Peyer's patch (tissue), 4 donors: Measurements from ENCODE around the gene PTP4A2. TPM values are rescaled to one million over a fixed set of nuclear protein-coding genes. Genes with fewer than 3 reads are reported as not detected.

Experiments
- DNase-seq, 3 donors: peaks; one replicate each; pipeline ENCODE4 v3.0.0-alpha.2; 2017 to 2019
- H3K27ac ChIP-seq, 4 donors: fragments of 200-600 bp; sonication (generic); one replicate each; pipeline ENCODE4 v1.5.1; 2016 to 2019
- H3K27me3 ChIP-seq, 2 donors: fragments of 200-600 bp; sonication (generic); one replicate each; pipeline ENCODE4 v1.5.1; 2019
- H3K36me3 ChIP-seq, 3 donors: fragments of 200-600 bp; sonication (generic); one replicate each; pipeline ENCODE4 v1.5.1; 2016 to 2019
- H3K4me1 ChIP-seq, 4 donors: fragments of 200-600 bp; sonication (generic); one replicate each; pipeline ENCODE4 v1.5.1; 2016 to 2019
- H3K4me3 ChIP-seq, 4 donors: fragments of 200-600 bp; sonication (generic); 1 replicate in 3 of 4; 2 replicates in 1 of 4; pipeline ENCODE4 v1.5.1; 2016 to 2019; ENCODE audit warnings: mild to moderate bottlenecking in 1 of 4
- H3K9me3 ChIP-seq, 4 donors: fragments of 200-600 bp; sonication (generic); one replicate each; pipeline ENCODE4 v1.5.1; 2016 to 2019; ENCODE audit warnings: mild to moderate bottlenecking in 1 of 4
- POLR2A ChIP-seq, 2 donors: fragments of 450-650 bp; IDR thresholded peaks; one replicate each; pipeline ENCODE4 v1.5.1; 2017; ENCODE audit warnings: antibody characterized with exemption in 2 of 2, mild to moderate bottlenecking in 2 of 2, moderate library complexity in 2 of 2
- total RNA-seq, 4 donors: library from RNA; depleted of rRNA; stranded (reverse); fragments of >200 nt; gene quantifications; one replicate each; pipeline ENCODE4 v1.1.0, GENCODE V29; 2016
- TF ChIP-seq, protein P1 (sequence below), 6 experiments: fragments of 450-650 bp in 4 of 6; fragments of 200-600 bp in 2 of 6; sonication (generic) in 1 of 6; IDR thresholded peaks; one replicate each; pipeline ENCODE4 v1.5.1; 2017 to 2019; ENCODE audit warnings: antibody characterized with exemption in 6 of 6, mild to moderate bottlenecking in 3 of 6, moderate library complexity in 1 of 6

Gene PTP4A2
- total RNA-seq, 4 donors from 2014 or later: 103 to 165 (median 122) TPM

DNA sequence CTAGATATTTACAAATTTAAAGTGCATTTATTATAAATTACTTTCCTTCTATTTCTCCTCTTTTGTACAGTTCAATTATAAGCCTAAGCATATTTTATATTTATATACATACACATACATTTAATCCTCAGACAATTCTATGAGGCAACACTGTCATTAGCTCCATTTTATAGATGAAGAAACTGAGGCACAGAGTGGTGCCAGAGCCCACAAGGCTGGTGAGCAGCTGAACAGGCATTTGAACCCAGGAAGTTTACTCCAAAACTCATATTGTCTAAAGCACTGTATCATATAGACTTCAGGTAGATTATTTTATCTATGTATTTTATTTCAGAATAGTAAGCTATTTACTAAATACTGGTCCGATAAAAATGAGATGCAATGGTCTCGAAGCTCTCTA lies 52.3 kb downstream of the PTP4A2 start:
- Histone ChIP-seq H3K4me1 (peaks cover 0 to 7% (median 0%) of the 10 kb centered on the region in 4 donors), H3K27ac (no peak overlapping the region), H3K36me3 (no peaks in the 10 kb centered on the region), H3K9me3 (no peaks in the 10 kb centered on the region), H3K4me3 (no peak overlapping the region), H3K27me3 (no peaks in the 10 kb centered on the region)
- DNase-seq: no peak
- no peak for TF ChIP-seq POLR2A (IDR thresholded peaks at IDR 0.05)
- TF ChIP-seq, protein P1, sequence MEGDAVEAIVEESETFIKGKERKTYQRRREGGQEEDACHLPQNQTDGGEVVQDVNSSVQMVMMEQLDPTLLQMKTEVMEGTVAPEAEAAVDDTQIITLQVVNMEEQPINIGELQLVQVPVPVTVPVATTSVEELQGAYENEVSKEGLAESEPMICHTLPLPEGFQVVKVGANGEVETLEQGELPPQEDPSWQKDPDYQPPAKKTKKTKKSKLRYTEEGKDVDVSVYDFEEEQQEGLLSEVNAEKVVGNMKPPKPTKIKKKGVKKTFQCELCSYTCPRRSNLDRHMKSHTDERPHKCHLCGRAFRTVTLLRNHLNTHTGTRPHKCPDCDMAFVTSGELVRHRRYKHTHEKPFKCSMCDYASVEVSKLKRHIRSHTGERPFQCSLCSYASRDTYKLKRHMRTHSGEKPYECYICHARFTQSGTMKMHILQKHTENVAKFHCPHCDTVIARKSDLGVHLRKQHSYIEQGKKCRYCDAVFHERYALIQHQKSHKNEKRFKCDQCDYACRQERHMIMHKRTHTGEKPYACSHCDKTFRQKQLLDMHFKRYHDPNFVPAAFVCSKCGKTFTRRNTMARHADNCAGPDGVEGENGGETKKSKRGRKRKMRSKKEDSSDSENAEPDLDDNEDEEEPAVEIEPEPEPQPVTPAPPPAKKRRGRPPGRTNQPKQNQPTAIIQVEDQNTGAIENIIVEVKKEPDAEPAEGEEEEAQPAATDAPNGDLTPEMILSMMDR (IDR thresholded peaks at IDR 0.05): no peak

DNA sequence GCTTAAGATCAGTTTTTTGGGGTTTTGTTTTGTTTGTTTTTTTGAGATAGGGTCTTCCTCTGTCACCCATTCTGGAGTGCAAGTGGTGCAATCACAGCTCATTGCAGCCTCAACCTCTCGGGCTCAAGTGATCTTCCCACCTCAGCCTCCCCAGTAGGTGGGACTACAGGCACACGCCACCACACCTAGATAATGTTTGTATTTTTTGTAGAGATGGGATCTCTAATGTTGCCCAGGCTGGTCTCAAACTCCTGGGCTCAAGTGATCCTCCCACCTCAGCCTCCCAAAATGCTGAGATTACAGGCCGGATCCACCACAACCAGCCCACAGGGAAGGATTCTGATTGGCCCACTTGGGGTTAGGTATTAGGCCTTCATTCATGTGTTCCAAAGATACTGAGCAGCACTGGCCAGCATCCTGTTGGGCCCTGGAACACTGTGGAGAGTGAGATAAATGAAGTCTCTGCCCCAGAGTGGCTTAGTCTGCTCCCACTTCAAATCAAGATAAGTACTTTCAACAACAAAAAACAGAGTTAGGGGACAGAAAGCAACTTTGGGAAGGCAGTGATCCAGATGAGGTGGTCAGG lies 54.7 kb downstream of the PTP4A2 start:
- Histone ChIP-seq H3K27me3 (no peaks in the 10 kb centered on the region), H3K36me3 (no peaks in the 10 kb centered on the region), H3K4me1 (no peaks in the 10 kb centered on the region), H3K9me3 (no peaks in the 10 kb centered on the region), H3K4me3 (no peak overlapping the region), H3K27ac (no peak overlapping the region)
- TF ChIP-seq POLR2A (IDR thresholded peaks at IDR 0.05): no peak
- TF ChIP-seq, protein P1 (IDR thresholded peaks at IDR 0.05): no peak
- peak in 1 of 3 donors; percentile 6 for DNase-seq

DNA sequence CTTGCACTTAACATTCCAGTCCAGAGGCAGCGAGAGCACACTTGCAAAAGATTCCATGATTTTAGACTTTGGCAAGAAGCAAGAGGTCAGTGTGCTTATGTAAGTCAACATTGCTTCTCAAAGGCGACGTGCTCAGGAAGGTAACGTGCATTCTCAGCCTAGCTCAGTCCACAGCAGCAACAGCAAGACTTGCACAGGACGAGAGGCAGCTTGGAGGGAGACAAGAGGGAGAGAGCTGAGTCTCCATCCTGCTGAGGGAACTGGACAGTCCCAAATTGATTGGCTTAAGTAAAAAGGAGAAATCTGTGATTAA lies 56.5 kb downstream of the PTP4A2 start:
- peak in 1 of 3 donors; percentile 33 for DNase-seq
- H3K27ac ChIP-seq: no peak overlapping the region
- TF ChIP-seq, protein P1 (IDR thresholded peaks at IDR 0.05): no peak
- no peak for TF ChIP-seq POLR2A (IDR thresholded peaks at IDR 0.05)
- no peaks in the 10 kb centered on the region for H3K4me1 ChIP-seq
- H3K4me3 ChIP-seq: no peak overlapping the region
- no peaks in the 10 kb centered on the region for H3K27me3 ChIP-seq
- H3K9me3 ChIP-seq: no peaks in the 10 kb centered on the region
- H3K36me3 ChIP-seq: no peaks in the 10 kb centered on the region

DNA sequence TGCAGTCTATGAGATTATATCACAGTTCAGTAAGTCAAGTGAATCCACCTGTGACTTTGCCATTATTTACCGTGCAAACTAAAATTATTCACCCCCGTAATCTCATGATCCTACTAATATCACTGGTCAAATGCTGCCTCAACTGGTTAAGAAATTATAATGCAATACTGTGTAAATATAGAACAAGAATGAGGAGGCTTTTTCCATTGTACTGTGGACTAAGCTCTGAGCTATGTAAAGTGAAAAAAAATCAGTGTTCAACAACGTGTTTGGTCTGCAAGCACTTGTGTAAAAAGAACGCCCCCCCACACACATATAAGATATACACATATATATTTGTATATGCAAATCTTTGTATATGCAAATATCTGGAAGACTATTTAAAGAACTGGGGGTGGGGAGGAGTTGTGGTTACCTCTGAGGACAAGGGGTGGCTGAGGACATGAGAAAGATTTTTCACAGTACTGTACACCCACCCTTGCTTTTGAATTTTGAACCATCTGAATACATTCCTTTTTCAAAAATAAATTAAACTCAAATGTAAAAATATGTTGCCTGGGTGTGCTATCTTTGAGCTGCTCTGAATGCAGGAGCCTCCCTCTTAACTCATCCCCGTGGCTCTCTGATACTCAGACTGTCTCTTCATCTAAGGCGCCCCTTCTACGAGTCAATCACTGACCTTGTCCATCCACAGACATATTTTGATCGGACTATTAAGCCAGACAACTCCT lies 57.0 kb downstream of the PTP4A2 start:
- H3K9me3 ChIP-seq: no peaks in the 10 kb centered on the region
- no peak overlapping the region for H3K4me3 ChIP-seq
- TF ChIP-seq, protein P1 (IDR thresholded peaks at IDR 0.05): no peak
- no peak for TF ChIP-seq POLR2A (IDR thresholded peaks at IDR 0.05)
- H3K27me3 ChIP-seq: no peaks in the 10 kb centered on the region
- peak in 1 of 3 donors; percentile 29 for DNase-seq
- H3K36me3 ChIP-seq: no peaks in the 10 kb centered on the region
- H3K4me1 ChIP-seq: no peaks in the 10 kb centered on the region
- no peak overlapping the region for H3K27ac ChIP-seq

DNA sequence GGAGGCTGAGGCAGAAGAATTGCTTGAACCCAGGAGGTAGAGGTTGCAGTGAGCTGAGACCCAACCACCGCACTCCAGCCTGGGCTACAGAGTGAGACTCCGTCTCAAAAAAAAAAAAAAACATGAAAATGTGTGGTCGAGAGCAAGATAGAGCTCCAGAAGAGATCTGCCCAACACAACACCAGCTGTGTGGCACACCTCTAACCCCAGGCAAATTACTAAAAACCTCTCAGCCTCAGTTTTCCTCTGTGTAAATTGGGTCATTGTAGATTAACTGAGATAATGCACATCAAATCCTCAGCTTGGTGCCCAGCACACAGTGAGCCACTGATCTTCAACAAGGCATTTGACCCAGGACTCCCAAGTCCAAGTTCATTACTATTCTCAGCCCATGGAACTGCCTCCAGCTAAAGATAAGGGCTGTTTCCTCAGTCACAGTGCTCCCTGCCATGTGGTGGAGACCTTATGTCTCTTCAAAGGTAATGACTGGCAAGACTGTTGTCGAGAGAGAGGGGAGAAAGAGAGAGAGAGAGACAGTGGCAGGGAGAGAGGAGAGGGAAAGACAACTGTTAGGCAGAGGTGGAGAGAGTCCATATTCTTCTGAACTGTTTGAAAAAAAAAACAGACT lies 58.1 kb downstream of the PTP4A2 start:
- Histone ChIP-seq H3K27ac (no peak overlapping the region), H3K36me3 (no peaks in the 10 kb centered on the region), H3K4me1 (peaks cover 0 to 4% (median 0%) of the 10 kb centered on the region in 4 donors), H3K9me3 (no peaks in the 10 kb centered on the region), H3K4me3 (no peak overlapping the region), H3K27me3 (no peaks in the 10 kb centered on the region)
- no peak for TF ChIP-seq POLR2A (IDR thresholded peaks at IDR 0.05)
- TF ChIP-seq, protein P1 (IDR thresholded peaks at IDR 0.05): no peak
- DNase-seq: peak in 1 of 3 donors; percentile 68
